OCI-LY7 (cell line): ENCODE results near the gene CDKL1. TPM values are rescaled to one million over a fixed set of nuclear protein-coding genes. Genes with fewer than 3 reads are reported as not detected.

Experiments
- BruUV-seq: library from RNA; stranded (reverse); fragments of 400-500 nt; replicated peaks from 2 replicates; lab custom pipeline; 2021; lab: Mats Ljungman, UMichigan
- CTCF ChIA-PET: fragments of 300-600 bp; sonication (Branson Sonifier 250); formaldehyde crosslinking; loops from one replicate; lab custom pipeline; 2022; ENCODE audit warnings: antibody characterized with exemption; ENCODE audit not compliant: unreplicated experiment; lab: Charles Lee
- POLR2A ChIA-PET: fragments of 300-600 bp; sonication (Branson Sonifier 250); formaldehyde crosslinking; loops from one replicate; lab custom pipeline; 2022; ENCODE audit warnings: antibody characterized with exemption; lab: Charles Lee
- DNase-seq: peaks from one replicate; pipeline ENCODE4 v3.0.0-alpha.2; 2015; ENCODE audit warnings: low spot score
- H2AFZ ChIP-seq: fragments of 200-600 bp; sonication (generic), shearing (Covaris generic); 2 replicates; pipeline ENCODE4 v1.6.1; 2014; ENCODE audit warnings: mild to moderate bottlenecking, antibody characterized with exemption, low read length, moderate library complexity
- H3K27ac ChIP-seq: fragments of 200-600 bp; sonication (generic); 2 replicates; pipeline ENCODE4 v1.5.1; 2014; ENCODE audit warnings: mixed run types, low read depth, mild to moderate bottlenecking, moderate library complexity, low read length, inconsistent platforms; ENCODE audit not compliant: poor library complexity, severe bottlenecking
- H3K36me3 ChIP-seq: fragments of 200-600 bp; sonication (generic); 2 replicates; pipeline ENCODE4 v1.6.1; 2014; ENCODE audit warnings: mild to moderate bottlenecking, antibody characterized with exemption, low read length, moderate library complexity, mixed read lengths; ENCODE audit not compliant: insufficient read depth
- H3K4me1 ChIP-seq: fragments of 200-600 bp; sonication (generic); 2 replicates; pipeline ENCODE4 v1.5.1; 2014; ENCODE audit warnings: mild to moderate bottlenecking, low read length; ENCODE audit not compliant: insufficient read depth, poor library complexity, severe bottlenecking
- H3K4me2 ChIP-seq: fragments of 200-600 bp; sonication (generic); 2 replicates; pipeline ENCODE4 v1.6.1; 2014; ENCODE audit warnings: mild to moderate bottlenecking, low read length
- H3K4me3 ChIP-seq: fragments of 200-600 bp; sonication (generic); 2 replicates; pipeline ENCODE4 v1.5.1; 2014; ENCODE audit warnings: mild to moderate bottlenecking, low read depth, low read length; ENCODE audit not compliant: poor library complexity, severe bottlenecking
- H3K79me2 ChIP-seq: fragments of 200-600 bp; sonication (generic); 2 replicates; pipeline ENCODE4 v1.6.1; 2016; ENCODE audit warnings: low read depth, mild to moderate bottlenecking, low read length, moderate library complexity, mixed read lengths; ENCODE audit not compliant: insufficient read depth
- H3K9me2 ChIP-seq: fragments of 200-600 bp; sonication (generic); 2 replicates; pipeline ENCODE4 v1.6.1; 2016; ENCODE audit warnings: mild to moderate bottlenecking, low read length, mixed read lengths; ENCODE audit not compliant: insufficient read depth
- H3K9me3 ChIP-seq: fragments of 200-600 bp; sonication (generic); 2 replicates; pipeline ENCODE4 v1.6.1; 2014; ENCODE audit warnings: mild to moderate bottlenecking, mixed run types, low read length, mixed read lengths
- H4K20me1 ChIP-seq: fragments of 200-600 bp; sonication (generic); 2 replicates; pipeline ENCODE4 v1.6.1; 2014; ENCODE audit warnings: mild to moderate bottlenecking, antibody characterized with exemption, low read length, moderate library complexity, mixed read lengths; ENCODE audit not compliant: insufficient read depth
- EZH2phosphoT487 ChIP-seq: fragments of 200-600 bp; sonication (generic); IDR thresholded peaks from 2 replicates; pipeline ENCODE4 v1.6.1; 2018; ENCODE audit warnings: low read depth, borderline replicate concordance, mild to moderate bottlenecking, mixed run types, antibody characterized with exemption, low read length, moderate library complexity, mixed read lengths
- intact Hi-C: fragments of 100-400 bp; cut with micrococcal nuclease; formaldehyde crosslinking; loops from one replicate; pipeline ENCODE4 v1.10.0; 2022; ENCODE audit not compliant: unreplicated experiment
- total RNA-seq, 2 experiments: library from RNA; depleted of rRNA in 1 of 2; stranded (reverse); fragments of >200 nt in 1 of 2; shearing (Covaris generic) in 1 of 2; gene quantifications; 2 replicates each; pipeline ENCODE4 v1.2.3, GENCODE V29; 2014 to 2022
- TF ChIP-seq, protein P1 (sequence below): fragments of 200-600 bp; sonication (generic); conservative IDR thresholded peaks from 2 replicates; pipeline ENCODE4 v1.5.1; 2014; ENCODE audit warnings: mild to moderate bottlenecking, antibody characterized with exemption, low read length, moderate library complexity, mixed read lengths

The CDKL1 gene
- total RNA-seq, 2 experiments from 2014 or later = 0.09 to 0.36 TPM

DNA sequence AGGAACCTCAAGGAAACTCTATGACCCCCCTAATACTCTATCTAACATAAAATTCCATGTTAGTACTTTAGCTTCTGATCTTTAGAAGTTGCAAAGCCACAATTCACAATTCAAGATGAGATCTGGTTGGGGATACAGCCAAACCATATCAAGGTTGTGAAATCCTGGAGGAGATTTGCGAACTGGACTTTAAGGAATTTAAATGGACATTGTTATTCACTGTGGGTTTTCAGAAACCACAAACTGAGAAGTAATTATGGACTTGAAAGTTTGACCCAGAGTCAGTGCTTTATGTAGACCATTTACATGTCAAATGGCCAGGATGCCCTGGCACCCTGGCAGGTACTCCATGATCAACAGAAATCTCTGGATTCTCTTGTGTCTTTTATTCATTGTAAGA, 14.2 kb upstream of the CDKL1 start:
- no TSS peak for BruUV-seq
- POLR2A ChIA-PET = interaction anchor here (0.7 to 1.2 kb wide), 2 partner anchors 48 to 73 kb away, joined by 3 to 6 read pairs; no protein-coding TSS in a partner anchor
- H3K79me2 ChIP-seq = no peaks in the 10 kb centered on the region
- H3K36me3 ChIP-seq = peaks cover 2% of the 10 kb centered on the region; the same call in 1 of the 2 replicates
- no peak overlapping the region for H2AFZ ChIP-seq
- no peak for TF ChIP-seq EZH2phosphoT487
- TF ChIP-seq, protein P1, sequence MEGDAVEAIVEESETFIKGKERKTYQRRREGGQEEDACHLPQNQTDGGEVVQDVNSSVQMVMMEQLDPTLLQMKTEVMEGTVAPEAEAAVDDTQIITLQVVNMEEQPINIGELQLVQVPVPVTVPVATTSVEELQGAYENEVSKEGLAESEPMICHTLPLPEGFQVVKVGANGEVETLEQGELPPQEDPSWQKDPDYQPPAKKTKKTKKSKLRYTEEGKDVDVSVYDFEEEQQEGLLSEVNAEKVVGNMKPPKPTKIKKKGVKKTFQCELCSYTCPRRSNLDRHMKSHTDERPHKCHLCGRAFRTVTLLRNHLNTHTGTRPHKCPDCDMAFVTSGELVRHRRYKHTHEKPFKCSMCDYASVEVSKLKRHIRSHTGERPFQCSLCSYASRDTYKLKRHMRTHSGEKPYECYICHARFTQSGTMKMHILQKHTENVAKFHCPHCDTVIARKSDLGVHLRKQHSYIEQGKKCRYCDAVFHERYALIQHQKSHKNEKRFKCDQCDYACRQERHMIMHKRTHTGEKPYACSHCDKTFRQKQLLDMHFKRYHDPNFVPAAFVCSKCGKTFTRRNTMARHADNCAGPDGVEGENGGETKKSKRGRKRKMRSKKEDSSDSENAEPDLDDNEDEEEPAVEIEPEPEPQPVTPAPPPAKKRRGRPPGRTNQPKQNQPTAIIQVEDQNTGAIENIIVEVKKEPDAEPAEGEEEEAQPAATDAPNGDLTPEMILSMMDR = no peak
- CTCF ChIA-PET = no interaction called here
- no peak overlapping the region for H3K4me3 ChIP-seq
- no peaks in the 10 kb centered on the region for H3K4me1 ChIP-seq
- no peak for DNase-seq
- H3K9me2 ChIP-seq = no peaks in the 10 kb centered on the region
- intact Hi-C loops = no loop called here
- no peak overlapping the region for H3K27ac ChIP-seq
- no peaks in the 10 kb centered on the region for H3K9me3 ChIP-seq
- no peak overlapping the region for H3K4me2 ChIP-seq
- no peaks in the 10 kb centered on the region for H4K20me1 ChIP-seq

DNA sequence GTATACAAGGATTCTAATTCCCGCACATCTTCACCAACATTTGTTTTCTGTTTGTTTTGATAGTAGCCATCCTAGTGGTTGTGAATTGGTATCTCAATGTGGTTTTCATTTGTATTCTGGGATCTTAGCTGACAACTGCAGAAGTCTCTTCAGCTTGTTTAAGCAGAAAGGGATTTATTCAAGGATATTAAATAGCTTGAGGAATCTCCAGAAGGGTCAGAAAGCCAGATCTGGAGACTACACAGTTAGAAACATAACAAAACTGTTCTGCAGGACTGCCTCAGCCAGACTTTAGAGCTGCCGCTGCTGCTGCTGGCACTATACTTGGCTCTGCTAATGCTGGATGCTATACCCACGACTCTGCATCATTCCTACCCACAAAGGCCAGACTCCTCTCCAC, 13.4 kb upstream of the CDKL1 start:
- ChIA-PET POLR2A (interaction anchor here (0.7 kb wide), 1 partner anchor 47 kb away, joined by 6 read pairs; no protein-coding TSS in a partner anchor), CTCF (no interaction called here)
- Histone ChIP-seq H3K27ac (no peak overlapping the region), H3K4me1 (no peaks in the 10 kb centered on the region), H3K79me2 (no peaks in the 10 kb centered on the region), H2AFZ (no peak overlapping the region), H3K9me3 (no peaks in the 10 kb centered on the region), H3K4me2 (no peak overlapping the region), H4K20me1 (no peaks in the 10 kb centered on the region), H3K9me2 (no peaks in the 10 kb centered on the region), H3K4me3 (no peak overlapping the region), H3K36me3 (no peaks in the 10 kb centered on the region)
- DNase-seq = no peak
- intact Hi-C loops = no loop called here
- TF ChIP-seq EZH2phosphoT487 = no peak
- TF ChIP-seq, protein P1 = no peak
- no TSS peak for BruUV-seq

DNA sequence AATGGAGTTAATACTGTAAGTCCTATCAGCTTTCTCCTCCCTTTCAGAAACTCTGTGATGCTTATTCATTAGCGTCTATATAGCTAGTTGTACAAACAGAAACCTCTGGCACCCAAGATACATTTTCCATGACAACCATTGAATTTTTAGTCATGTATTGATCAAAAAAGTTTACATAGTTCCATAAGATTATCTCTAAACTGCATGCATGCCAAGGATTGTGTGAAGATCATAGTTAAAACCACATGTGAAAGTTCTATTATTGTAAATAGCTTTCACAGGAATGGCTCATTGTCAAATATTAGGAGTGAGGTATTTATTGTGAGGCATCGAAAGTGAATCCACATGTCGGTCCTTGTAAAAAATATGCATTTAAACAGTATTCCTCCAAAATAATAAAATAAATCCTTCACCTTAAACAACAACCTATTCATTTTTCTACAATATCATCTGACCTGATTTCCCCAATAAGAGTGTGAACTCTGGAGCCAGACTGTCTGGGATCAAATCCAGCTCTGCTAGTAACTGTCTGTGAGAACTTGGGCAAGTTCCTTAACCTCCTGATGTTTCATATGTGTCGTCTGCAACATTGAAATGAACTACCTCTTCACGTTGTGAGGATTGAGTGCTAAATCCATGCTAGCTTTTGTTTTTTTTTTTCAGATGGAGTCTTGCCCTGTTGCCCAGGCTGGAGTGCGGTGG, 10.6 kb upstream of the CDKL1 start:
- CTCF ChIA-PET = no interaction called here
- intact Hi-C loops = no loop called here
- no TSS peak for BruUV-seq

More for the DNA sequence above, 10.6 kb upstream of the CDKL1 start:
- Histone ChIP-seq H3K4me2 (no peak overlapping the region), H3K27ac (no peak overlapping the region), H3K9me3 (no peaks in the 10 kb centered on the region), H3K4me3 (no peak overlapping the region), H4K20me1 (no peaks in the 10 kb centered on the region), H2AFZ (no peak overlapping the region), H3K4me1 (no peaks in the 10 kb centered on the region), H3K79me2 (no peaks in the 10 kb centered on the region), H3K9me2 (no peaks in the 10 kb centered on the region), H3K36me3 (no peaks in the 10 kb centered on the region)
- TF ChIP-seq, protein P1 = no peak
- no peak for TF ChIP-seq EZH2phosphoT487
- POLR2A ChIA-PET = no interaction called here
- DNase-seq = no peak
